Suppressor macrophage treated with lipopolysaccharide for 1 hour (primary cell): ENCODE data around the gene MKKS.
A peak's percentile ranks its signal among the peaks of the same experiment; 100 is the strongest.

Source experiments
- DNase-seq, 3 donors: peaks; one replicate each; pipeline ENCODE4 v3.0.0-alpha.2; 2020 to 2022

Gene MKKS

GRCh38 chr20:10433623-10434466 is at the start of gene MKKS:
MKKS (minus strand) TSS chr20:10434222; CDS start chr20:10413514, 20,708 bp downstream.
- peak; percentile 94 to 96 (median 95) for DNase-seq

- no peak for DNase-seq
These were observed 49.7 kb upstream of the MKKS start for GRCh38 chr20:10483691-10484090.

- DNase-seq: peak in 1 of 3 donors; percentile 13
These were observed 47.7 kb upstream of the MKKS start for GRCh38 chr20:10481676-10482075.

- DNase-seq: no peak
These were observed 44.9 kb upstream of the MKKS start for GRCh38 chr20:10478930-10479329.

GRCh38 chr20:10478205-10478604 is 44.2 kb upstream of the MKKS start:
- DNase-seq: no peak

- peak; percentile 89 to 96 (median 94) for DNase-seq
These were observed 42.3 kb upstream of the MKKS start for GRCh38 chr20:10476319-10476724.

GRCh38 chr20:10475225-10475624 is 41.2 kb upstream of the MKKS start:
- DNase-seq: peak; percentile 64 to 84 (median 75)

- DNase-seq: peak; percentile 63 to 72 (median 66)
These were observed 40.7 kb upstream of the MKKS start for GRCh38 chr20:10474606-10475184.

- no peak for DNase-seq
These were observed 38.8 kb upstream of the MKKS start for GRCh38 chr20:10472871-10473270.

GRCh38 chr20:10470276-10470675 is 36.3 kb upstream of the MKKS start:
- peak; percentile 66 to 90 (median 86) for DNase-seq

GRCh38 chr20:10469599-10469998 is 35.6 kb upstream of the MKKS start:
- DNase-seq: peak; percentile 68 to 79 (median 79)

GRCh38 chr20:10469056-10469455 is 35.0 kb upstream of the MKKS start:
- peak in 2 of 3 donors; percentile 64 to 69 for DNase-seq

GRCh38 chr20:10468340-10468845 is 34.4 kb upstream of the MKKS start:
- DNase-seq: peak in 1 of 3 donors; percentile 7

- no peak for DNase-seq
These were observed 33.8 kb upstream of the MKKS start for GRCh38 chr20:10467681-10468339.

- no peak for DNase-seq
These were observed 32.8 kb upstream of the MKKS start for GRCh38 chr20:10466855-10467254.

- peak in 1 of 3 donors; percentile 15 for DNase-seq
These were observed 32.3 kb upstream of the MKKS start for GRCh38 chr20:10466325-10466724.

GRCh38 chr20:10465135-10465534 is 31.1 kb upstream of the MKKS start:
- DNase-seq: peak in 1 of 3 donors; percentile 10

GRCh38 chr20:10463622-10464021 is 29.6 kb upstream of the MKKS start:
- peak in 2 of 3 donors; percentile 20 to 43 for DNase-seq

- peak in 1 of 3 donors; percentile 17 for DNase-seq
These were observed 28.5 kb upstream of the MKKS start for GRCh38 chr20:10462516-10462915.

GRCh38 chr20:10461495-10461894 is 27.5 kb upstream of the MKKS start:
- no peak for DNase-seq

- DNase-seq: no peak
These were observed 20.2 kb upstream of the MKKS start for GRCh38 chr20:10454151-10454750.

- DNase-seq: peak; percentile 53 to 71 (median 64)
These were observed 19.2 kb upstream of the MKKS start for GRCh38 chr20:10453241-10453640.

GRCh38 chr20:10449270-10449669 is 15.2 kb upstream of the MKKS start:
- DNase-seq: no peak
